ENCODE results near the gene ATP1A2. TPM values are rescaled to one million over a fixed set of nuclear protein-coding genes. Genes with fewer than 3 reads are reported as not detected.
A peak's percentile ranks its signal among the peaks of the same experiment; 100 is the strongest.

ATP1A2 gene
- total and polyA plus RNA-seq, 2 experiments from 2014 or later = 4.9 to 17.7 TPM

DNA sequence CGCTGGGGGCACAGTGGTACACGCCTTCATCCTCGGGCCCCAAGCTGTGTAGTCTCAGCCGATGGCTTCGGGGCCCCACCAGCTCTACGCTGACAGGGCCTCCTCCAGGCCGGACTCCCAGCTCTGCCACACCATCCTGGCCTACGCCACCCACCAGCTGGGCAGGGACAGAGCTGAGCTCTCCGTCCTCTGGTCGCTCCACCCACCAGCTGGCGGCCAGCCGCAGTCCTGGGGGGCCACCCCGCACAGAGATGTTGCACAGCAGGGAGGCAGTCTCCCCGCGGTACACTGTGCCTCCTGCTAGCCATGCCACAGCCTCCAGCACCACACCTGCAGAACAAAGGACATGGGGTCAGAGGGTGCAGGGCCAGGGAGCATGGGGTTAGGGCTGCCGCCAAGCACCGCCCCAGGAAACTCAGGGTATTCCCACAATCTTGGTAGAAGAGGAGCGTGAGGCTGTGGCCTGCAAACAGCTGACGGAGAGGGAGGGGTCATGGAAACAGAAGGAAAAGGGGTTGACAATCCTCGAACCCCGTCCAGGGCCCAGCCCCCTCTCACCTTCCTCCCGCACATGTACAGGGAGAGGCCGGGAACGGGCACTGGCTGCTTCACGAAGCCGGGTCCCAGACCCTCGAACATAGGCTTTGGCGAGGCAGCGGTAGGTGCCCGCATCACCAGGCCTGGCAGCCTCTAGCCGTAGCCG is 23.0 kb upstream of the ATP1A2 start (continued):
- TF ChIP-seq, protein P1, sequence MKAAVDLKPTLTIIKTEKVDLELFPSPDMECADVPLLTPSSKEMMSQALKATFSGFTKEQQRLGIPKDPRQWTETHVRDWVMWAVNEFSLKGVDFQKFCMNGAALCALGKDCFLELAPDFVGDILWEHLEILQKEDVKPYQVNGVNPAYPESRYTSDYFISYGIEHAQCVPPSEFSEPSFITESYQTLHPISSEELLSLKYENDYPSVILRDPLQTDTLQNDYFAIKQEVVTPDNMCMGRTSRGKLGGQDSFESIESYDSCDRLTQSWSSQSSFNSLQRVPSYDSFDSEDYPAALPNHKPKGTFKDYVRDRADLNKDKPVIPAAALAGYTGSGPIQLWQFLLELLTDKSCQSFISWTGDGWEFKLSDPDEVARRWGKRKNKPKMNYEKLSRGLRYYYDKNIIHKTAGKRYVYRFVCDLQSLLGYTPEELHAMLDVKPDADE (IDR thresholded peaks at IDR 0.05) = no peak
- TF ChIP-seq, protein P2, sequence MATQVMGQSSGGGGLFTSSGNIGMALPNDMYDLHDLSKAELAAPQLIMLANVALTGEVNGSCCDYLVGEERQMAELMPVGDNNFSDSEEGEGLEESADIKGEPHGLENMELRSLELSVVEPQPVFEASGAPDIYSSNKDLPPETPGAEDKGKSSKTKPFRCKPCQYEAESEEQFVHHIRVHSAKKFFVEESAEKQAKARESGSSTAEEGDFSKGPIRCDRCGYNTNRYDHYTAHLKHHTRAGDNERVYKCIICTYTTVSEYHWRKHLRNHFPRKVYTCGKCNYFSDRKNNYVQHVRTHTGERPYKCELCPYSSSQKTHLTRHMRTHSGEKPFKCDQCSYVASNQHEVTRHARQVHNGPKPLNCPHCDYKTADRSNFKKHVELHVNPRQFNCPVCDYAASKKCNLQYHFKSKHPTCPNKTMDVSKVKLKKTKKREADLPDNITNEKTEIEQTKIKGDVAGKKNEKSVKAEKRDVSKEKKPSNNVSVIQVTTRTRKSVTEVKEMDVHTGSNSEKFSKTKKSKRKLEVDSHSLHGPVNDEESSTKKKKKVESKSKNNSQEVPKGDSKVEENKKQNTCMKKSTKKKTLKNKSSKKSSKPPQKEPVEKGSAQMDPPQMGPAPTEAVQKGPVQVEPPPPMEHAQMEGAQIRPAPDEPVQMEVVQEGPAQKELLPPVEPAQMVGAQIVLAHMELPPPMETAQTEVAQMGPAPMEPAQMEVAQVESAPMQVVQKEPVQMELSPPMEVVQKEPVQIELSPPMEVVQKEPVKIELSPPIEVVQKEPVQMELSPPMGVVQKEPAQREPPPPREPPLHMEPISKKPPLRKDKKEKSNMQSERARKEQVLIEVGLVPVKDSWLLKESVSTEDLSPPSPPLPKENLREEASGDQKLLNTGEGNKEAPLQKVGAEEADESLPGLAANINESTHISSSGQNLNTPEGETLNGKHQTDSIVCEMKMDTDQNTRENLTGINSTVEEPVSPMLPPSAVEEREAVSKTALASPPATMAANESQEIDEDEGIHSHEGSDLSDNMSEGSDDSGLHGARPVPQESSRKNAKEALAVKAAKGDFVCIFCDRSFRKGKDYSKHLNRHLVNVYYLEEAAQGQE (IDR thresholded peaks at IDR 0.05; ENCODE audit: unreplicated experiment) = no peak
- TF ChIP-seq EZH2 (IDR thresholded peaks at IDR 0.05; ENCODE audit: low read depth, unreplicated experiment) (no peak), CREB1 (CRISPR knock-in tag; IDR thresholded peaks at IDR 0.05; ENCODE audit: low read depth) (no peak), JUNB (IDR thresholded peaks at IDR 0.05; ENCODE audit: unreplicated experiment) (no peak), NANOG (IDR thresholded peaks at IDR 0.05; ENCODE audit: borderline replicate concordance) (no peak)

DNA sequence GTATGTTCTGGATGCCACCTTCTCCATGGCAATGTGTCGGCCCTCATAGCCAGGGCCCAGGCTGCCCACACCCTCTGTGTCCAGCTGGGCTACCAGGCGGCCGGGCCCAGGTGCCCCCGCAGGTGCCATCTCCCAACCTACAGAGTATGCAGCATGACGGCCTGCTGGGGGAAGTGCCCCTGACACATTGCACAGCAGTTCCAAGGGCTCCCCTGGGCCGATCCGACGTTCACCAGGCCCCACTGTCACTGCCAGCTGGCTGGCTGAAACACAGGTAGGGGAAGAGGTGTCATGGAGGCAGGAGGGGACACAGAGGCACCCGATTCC is 22.5 kb upstream of the ATP1A2 start:
- ATAC-seq (no peak), DNase-seq (ENCODE audit: low spot score) (no peak)
- Histone ChIP-seq H3K27ac (ENCODE audit: low read depth) (no peak overlapping the region), H4K20me1 (replicated peaks; ENCODE audit: insufficient read depth) (no peaks in the 10 kb centered on the region; the same call in 1 of the 2 replicates), H3K79me2 (replicated peaks; ENCODE audit: insufficient read depth) (peaks cover 36% of the 10 kb centered on the region), H3K36me3 (ENCODE audit: insufficient read depth) (peaks cover 7% of the 10 kb centered on the region), H2AFZ (no peak overlapping the region), H3K4me1 (ENCODE audit: insufficient read depth) (peaks cover 31% of the 10 kb centered on the region), H3K27me3 (ENCODE audit: insufficient read depth) (no peaks in the 10 kb centered on the region), H3F3A (replicated peaks; ENCODE audit: low read depth) (no peaks in the 10 kb centered on the region; the same call in 1 of the 2 replicates), H3K4me2 (no peak overlapping the region), H3K4me3 (no peak overlapping the region), H3K9me2 (ENCODE audit: insufficient read depth) (no peaks in the 10 kb centered on the region)
- peaks cover 39% of the 10 kb centered on the region for H3K4me1 Mint-ChIP-seq
- H3K4me3 Mint-ChIP-seq = no peak overlapping the region
- H3K27ac Mint-ChIP-seq = 0 out of 2 replicates have a peak overlapping the region, but pooled peaks have one; percentile 11
- H3K27me3 Mint-ChIP-seq (ENCODE audit: insufficient read depth, low read depth, poor library complexity) = peaks cover 7% of the 10 kb centered on the region
- H3K36me3 Mint-ChIP-seq (ENCODE audit: low read depth) = peaks cover 39% of the 10 kb centered on the region
- no peaks in the 10 kb centered on the region; the same call in 2 of the 3 replicates for H3K9me3 Mint-ChIP-seq
- TF ChIP-seq STAT1 (IDR thresholded peaks at IDR 0.05; ENCODE audit: unreplicated experiment) = no peak
- TF ChIP-seq, protein P1 (IDR thresholded peaks at IDR 0.05) = no peak
- TF ChIP-seq ZNF114 (CRISPR knock-in tag; IDR thresholded peaks at IDR 0.05) = no peak
- TF ChIP-seq JUNB (IDR thresholded peaks at IDR 0.05; ENCODE audit: unreplicated experiment) = no peak
- TF ChIP-seq, protein P2 (IDR thresholded peaks at IDR 0.05; ENCODE audit: unreplicated experiment) = no peak
- no peak for TF ChIP-seq NANOG (IDR thresholded peaks at IDR 0.05; ENCODE audit: borderline replicate concordance)
- TF ChIP-seq, protein P3, sequence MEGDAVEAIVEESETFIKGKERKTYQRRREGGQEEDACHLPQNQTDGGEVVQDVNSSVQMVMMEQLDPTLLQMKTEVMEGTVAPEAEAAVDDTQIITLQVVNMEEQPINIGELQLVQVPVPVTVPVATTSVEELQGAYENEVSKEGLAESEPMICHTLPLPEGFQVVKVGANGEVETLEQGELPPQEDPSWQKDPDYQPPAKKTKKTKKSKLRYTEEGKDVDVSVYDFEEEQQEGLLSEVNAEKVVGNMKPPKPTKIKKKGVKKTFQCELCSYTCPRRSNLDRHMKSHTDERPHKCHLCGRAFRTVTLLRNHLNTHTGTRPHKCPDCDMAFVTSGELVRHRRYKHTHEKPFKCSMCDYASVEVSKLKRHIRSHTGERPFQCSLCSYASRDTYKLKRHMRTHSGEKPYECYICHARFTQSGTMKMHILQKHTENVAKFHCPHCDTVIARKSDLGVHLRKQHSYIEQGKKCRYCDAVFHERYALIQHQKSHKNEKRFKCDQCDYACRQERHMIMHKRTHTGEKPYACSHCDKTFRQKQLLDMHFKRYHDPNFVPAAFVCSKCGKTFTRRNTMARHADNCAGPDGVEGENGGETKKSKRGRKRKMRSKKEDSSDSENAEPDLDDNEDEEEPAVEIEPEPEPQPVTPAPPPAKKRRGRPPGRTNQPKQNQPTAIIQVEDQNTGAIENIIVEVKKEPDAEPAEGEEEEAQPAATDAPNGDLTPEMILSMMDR (conservative IDR thresholded peaks at IDR 0.05; ENCODE audit: low read depth in 2 of 2) = no peak
- no peak for TF ChIP-seq ZNF331 (CRISPR knock-in tag; IDR thresholded peaks at IDR 0.05; ENCODE audit: low read depth)
- TF ChIP-seq CREB1 (CRISPR knock-in tag; IDR thresholded peaks at IDR 0.05; ENCODE audit: low read depth) = no peak
